ENCODE measurements around the gene ORMDL1.
"Not testable (repeated sequence)": the region's sequence is repeated elsewhere in the genome, so short reads cannot be mapped to it uniquely, and the experiment has no call there.

Gene ORMDL1

GRCh38 chr2:189770590-189771322 lies 13.4 kb downstream of the ORMDL1 start:
- no peak for DNase-seq

- no peak for DNase-seq
Observed at GRCh38 chr2:189763908-189764661, 20.1 kb downstream of the ORMDL1 start.

GRCh38 chr2:189762551-189763298 lies 21.4 kb downstream of the ORMDL1 start, which contains the start of gene OSGEPL1:
TSS of gene OSGEPL1 (minus strand) at chr2:189762792. CDS start at chr2:189761640, 1,152 bp downstream.
- DNase-seq = peak; percentile 50

DNA sequence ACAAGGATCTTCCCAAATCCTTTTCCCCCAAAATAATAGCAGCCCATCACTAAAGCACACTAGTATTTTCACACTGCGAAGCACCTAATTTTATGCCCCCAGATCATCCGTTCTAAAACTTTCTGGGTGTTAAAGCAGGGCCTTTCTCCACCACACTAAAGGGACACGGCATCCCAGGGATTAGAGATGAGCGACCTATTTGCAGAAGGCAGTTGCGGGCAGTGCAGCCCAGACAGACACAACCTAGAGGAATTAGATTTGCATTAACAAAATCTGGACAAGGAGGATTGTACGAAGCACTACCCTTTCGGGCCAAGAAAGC lies 21.9 kb downstream of the ORMDL1 start:
- DNase-seq = no peak

- DNase-seq = not testable (repeated sequence)
Observed at GRCh38 chr2:189760154-189760553, 24.0 kb downstream of the ORMDL1 start.

DNA sequence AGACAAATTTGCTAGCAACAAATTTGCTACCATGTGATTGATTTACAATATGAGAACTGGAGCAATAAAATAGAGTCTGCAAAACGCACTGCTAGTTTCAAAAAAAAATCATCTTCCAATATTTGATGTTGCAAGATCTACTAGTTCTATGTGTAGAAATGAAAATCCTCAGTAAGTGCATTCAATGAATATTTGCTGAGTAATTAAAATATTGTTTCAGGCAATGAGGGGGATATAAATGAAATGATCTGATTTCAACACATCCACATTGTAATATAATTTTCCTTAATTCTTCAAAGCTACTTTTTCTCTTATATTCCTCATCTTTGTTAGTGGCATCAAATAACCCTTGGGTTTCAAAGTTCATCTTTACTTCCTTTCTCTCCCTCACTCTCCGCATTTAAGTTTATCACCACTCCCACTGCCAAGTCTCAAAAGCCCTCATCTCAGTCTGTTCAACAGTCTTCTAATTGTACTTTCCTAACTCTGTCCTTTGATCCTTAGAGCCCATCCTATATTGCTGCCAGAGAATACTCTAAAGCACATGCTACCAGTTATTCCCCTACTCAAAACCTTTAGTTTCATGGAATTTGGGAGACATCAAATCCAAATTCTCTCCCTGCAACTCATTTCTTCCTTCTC lies 27.7 kb downstream of the ORMDL1 start:
- no peak for DNase-seq

DNA sequence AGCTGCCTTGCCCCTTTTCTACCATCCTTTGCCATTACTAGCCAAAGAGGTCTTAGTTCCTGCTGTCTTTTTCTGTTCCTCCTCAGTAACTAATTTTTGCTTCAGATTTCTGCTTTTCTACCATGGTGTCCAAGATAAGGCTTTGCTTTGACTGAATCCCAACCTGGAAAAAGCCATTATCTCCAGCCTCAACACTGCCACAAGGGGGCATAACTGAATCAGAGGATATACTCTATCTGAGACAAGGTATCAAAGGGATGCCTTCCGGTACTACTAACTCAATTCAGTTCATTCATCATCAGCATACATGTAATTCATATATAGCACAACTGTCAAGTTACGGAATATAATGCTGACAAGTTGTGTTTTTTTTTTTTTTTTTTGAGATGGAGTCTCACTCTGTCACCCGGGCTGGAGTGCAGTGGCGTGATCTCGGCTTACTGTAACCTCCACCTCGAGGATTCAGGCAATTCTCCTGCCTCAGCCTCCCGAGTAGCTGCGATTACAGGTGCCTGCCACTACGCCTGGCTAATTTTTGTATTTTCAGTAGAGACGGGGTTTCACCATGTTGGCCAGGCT lies 33.0 kb downstream of the ORMDL1 start:
- DNase-seq = no peak

- DNase-seq = no peak
Observed at GRCh38 chr2:189729430-189729829, 54.7 kb downstream of the ORMDL1 start.

DNA sequence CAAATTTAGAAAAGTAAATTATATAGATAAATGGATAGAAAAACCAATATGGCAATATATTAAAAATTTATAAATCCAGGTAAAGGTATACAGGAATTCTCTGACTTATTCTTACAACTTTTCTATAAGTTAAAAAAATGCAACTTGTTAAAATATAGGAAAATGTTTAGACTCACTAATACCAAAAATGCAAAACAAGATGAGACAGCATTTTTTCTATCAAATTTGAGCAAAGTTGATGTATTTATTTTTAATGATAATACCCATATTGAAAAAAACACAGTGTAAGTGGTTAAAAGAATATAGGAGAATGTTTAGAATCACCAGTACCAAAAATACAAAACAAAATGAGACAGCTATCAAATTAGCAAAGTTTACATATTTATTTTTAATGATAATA lies 57.3 kb downstream of the ORMDL1 start:
- no peak for DNase-seq

- DNase-seq = no peak
Observed at GRCh38 chr2:189726271-189726670, 57.9 kb downstream of the ORMDL1 start.

DNA sequence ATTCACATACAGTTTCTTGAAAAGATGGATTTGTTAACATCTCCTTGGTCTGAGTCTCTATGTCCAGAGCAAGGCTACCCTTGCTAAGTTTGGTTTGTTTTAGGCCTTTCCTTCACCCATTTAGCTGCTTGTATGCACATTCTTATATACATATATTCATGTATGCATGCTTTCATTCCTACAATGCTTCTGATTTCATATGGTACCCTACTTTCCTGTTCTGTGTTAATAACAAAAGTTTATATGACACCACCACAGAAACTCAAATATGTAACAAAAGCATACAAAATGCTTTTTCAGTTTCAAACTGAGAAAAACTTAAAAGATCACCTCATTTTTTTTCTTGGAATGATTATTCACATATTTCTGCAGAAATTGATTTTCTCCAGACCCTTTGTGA lies 60.9 kb downstream of the ORMDL1 start:
- no peak for DNase-seq

Data from GOT3 (cell line).